NCI-H2107 treated with DMSO at 0.1 percent for 48 hours (cell line): ENCODE results near the gene ITSN2.
"Not testable (repeated sequence)": the region's sequence is repeated elsewhere in the genome, so short reads cannot be mapped to it uniquely, and the experiment has no call there.

Experiments
- DNase-seq: peaks from one replicate; lab custom pipeline; 2025; ENCODE audit not compliant: unreplicated experiment; lab: John Stamatoyannopoulos, UW

Gene ITSN2

DNA sequence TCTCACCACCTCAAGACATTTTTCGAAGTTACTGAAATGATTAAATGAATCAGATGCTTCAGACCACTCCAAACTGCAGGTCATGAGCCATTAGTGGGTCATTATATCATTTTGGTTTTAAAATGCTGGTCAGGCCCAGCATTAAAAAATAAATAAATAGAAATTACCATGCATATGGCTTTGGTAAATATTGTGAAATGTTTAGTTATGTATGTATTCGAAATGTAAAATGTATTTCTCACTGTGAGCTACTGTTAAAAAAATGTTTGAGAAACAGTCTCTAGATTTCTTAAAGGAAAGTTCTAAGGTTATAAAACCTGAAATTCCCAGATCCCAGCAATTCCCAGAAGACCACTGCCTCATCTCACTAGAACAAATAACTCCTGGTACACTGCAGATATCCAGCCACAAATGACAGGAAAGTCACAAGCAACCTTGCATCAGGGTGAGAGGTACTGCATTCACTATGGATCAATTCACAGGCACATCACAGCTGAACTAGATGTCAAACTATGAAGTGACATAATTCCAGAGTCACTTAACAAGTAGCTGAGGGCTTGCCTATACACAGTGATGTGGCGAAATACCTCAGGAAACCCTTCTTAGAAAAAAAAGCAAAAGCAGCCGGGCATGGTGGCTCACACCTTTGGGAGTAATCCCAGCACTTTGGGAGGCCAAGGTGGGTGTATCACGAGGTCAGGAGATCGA is 138.8 kb downstream of the ITSN2 start:
- no peak for DNase-seq

DNA sequence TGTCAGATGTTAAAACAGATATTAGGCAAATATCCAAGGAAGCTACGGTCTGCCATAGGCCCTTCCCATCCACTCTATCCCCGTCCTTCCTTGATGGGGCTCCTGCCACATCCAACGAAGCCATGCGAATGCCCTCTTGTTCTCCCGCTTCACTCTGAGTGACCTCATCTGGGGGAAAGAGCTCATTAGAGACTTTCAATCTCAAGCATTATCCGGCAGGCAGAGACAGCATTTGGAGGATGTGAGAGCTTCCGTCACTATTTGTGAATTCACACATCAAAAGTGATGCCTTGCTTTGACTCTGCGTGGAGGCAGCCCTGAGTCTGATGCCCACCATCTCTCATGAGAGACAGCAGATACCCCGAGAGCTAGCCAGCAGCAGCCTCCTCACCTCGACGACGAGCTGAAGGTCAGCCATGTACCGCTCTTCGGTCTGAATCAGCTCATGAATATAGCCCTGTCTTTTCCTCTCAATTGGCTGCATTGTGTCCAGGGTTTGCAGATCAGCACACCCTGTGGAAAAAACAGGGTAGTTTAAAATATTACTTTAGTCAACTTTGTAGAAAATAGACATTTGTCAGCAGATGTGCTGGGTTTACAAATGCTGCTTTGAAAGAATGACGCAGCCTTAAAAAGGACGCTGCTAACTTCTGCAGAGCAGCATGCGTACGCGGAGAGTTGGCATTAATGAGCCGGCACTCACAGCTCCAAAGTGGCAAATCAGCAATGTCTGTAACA is 139.6 kb downstream of the ITSN2 start:
- no peak for DNase-seq

DNA sequence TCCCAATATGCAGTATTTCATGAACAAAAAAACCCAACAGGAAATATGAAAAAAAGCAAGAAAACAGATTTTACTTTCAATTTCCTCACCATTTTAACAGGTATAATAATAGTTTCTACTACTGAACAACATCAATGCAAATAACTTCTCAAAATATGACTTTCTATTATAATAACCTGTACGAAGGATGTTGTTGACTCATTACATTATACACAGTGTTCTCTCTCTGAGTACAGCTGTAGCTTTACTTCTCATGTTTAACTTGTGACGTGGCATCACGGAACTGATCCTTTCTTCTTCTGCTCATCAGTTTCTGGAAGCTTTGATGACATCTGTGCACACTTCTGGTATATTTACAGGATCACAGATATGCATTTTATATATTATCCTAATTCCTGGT is 145.5 kb downstream of the ITSN2 start:
- DNase-seq = no peak

DNA sequence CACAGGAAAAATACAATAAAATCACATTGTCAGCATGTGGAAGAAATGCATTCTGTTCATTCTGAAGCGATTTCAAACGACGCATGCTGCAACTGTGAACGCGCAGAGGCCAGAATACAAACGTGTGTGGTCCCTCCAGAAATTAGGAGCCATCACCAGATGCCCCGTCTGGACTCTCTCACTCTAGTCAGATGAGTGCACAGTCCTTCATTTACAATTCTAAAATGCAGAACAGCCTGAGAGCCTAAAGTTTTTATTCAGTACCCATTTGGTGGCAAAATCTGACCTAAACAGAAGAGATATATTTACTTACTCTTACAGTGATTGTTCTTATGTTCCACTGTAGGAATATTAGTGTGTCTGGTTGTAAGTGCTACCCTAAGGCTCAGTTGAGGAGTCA is 148.9 kb downstream of the ITSN2 start:
- no peak for DNase-seq

DNA sequence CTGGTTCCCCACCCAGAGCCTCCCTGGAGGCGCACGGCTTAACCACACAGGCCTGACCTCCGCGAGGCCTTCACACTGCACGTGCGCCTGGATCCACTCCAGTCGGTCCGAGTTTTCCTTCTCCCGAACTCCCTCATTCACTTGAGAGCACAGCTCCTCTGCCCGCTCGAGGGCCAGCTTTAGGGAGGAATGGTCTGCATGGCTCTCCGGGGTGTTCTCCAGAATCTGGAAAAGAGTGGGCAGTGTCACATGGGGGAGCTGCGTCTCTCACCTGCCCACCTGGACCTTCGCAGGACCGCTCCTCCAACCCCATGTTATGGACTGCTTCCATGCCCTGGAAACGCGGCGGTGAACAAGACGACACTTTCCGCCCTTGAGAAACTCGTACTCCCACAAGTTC is 149.6 kb downstream of the ITSN2 start:
- no peak for DNase-seq

DNA sequence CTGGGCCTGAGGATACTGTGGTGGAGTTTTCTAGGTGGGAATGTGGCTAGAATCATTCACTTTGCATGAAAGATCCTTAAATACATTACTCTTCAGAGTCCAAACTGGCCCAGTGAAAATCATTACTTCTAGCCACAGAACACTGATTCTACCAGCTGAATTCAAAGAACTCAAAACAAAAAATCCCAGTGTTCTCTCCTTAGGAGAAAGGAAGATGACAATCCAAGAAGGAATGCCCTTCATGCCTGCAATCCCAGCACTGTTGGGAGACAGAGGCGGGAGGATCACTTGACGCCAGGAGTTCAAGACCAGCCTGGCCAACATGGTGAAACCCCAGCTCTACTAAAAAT is 150.3 kb downstream of the ITSN2 start:
- DNase-seq = no peak

DNA sequence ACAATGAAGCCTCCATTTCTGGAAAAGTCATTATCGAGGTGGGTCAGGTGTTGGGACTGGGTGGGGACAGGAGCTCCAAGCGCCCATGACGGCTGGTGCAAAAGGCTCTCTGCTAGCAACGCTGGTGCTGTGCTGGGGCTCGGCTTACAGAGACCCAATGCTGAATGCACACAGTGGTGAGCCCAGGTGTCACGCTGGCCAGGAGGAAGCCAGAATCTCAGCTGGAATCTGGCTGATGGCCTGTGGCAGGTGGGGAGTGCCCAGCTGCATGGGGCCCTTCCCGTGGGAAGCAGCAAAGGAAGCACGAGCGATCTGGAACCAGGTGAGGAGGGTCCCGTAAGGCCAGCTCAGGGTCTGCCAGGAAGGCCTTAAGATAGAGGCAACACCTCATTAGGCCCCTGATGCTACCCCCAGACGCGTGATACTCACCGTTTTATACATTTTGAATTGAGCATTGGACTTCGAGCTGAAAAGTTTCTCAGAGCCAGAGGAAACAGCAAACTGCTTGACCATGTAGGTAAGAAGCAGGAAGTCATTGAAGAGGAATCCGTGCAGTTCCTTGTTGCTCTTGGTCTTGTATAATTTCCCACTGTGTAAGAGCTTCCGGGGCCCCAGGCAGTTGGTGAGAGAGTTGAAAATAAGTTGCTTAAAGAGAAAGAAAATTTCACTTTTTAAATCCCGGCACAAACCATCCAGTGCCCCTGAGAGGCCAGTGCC is 150.8 kb downstream of the ITSN2 start:
- no peak for DNase-seq

DNA sequence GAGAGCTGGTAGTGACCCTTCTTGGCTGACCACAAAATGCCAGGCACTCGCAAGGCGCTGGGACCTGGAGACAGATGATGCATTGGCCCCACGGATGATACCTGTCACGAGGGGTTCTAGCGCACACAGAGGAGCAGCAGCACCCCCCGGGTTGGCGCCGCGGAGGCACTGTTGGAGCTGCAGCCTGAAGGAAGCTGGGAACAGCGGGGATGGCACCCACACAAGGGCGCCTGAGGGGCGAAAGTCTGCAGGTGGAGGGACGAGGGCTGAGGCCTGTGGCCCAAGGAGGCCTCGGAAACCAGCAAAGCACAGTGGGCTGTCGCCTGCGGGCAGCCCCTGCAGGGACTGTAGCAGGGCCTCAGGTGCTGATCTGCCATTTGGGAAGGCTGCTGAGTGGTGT is 151.8 kb downstream of the ITSN2 start:
- no peak for DNase-seq

DNA sequence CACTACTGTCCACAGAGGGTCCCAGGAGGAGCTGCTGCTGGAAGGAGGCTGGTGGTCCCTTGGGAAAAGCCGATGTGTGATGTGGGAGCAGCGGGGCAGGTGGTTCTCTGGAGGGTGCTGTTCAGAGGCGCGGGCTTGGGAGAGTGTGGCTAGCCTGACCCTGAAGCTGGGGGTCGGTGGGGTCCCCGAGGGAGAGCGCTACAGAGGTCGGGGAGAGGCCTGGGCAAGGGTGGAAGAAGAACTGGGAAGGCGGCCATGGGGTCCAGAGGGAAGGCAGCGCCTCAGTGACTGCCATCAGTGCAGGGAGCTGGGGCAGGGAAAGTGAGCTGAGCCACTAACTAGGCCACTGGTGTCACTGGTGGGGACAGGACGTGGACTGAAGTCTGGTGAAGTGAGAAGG is 153.0 kb downstream of the ITSN2 start:
- no peak for DNase-seq

DNA sequence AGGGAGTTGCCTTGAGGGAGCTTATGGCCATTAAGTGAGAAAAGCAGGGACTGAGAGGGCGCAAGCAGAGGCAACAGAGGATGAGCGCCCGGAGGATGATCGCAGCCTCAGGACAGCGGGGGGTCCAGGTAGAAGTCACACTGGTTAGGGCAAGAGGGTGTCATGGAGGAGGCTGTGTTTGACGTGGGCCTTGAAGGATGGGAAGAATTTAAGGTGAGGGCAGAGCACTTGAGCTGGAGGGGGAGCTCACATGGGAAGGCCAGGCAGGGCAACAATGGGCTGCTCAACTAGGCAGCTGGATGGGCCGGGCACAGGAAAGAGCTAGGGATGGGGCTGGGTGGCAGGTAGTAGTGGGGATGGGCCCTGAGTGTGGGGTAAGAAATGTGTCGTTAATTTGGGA is 153.6 kb downstream of the ITSN2 start:
- no peak for DNase-seq

DNA sequence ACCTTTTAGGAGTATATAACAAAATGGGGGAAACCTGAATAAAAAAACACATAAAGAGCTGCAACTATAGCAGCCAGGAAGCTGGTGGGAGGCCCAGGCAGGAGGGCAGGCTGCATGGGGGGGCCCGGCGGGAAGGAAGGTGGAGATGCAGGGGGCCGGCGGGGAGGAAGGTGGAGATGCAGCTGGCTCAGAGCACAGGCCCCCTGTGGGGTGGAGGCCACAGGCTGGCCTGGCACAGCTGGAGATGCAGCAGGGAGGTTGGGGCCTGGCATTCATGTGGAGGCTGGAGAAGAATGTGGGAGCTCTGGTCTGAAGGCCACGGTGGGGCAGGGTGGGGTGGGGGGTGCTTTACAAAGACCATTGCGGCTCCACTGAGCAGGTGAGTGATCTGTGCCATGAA is 154.1 kb downstream of the ITSN2 start:
- DNase-seq = no peak

DNA sequence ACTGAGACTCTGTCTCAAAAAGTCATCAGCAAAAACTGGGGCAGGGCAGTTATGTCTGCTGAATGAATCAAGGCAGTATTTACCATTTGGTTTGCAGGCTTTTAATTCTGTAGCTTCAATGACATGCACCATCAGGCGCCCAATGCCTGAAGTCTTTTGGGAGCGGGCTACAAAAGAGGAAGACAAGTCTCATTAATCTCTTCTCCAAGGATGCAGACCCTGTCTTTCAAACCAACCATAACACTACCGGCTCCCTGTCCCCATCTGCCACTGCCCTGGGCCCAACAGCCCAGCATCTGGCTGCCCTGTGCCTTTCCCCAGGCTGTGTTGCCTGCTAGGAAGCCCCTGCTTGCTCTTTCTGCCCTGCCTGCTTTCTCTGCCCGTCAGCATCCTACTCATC is 155.2 kb downstream of the ITSN2 start:
- no peak for DNase-seq

DNA sequence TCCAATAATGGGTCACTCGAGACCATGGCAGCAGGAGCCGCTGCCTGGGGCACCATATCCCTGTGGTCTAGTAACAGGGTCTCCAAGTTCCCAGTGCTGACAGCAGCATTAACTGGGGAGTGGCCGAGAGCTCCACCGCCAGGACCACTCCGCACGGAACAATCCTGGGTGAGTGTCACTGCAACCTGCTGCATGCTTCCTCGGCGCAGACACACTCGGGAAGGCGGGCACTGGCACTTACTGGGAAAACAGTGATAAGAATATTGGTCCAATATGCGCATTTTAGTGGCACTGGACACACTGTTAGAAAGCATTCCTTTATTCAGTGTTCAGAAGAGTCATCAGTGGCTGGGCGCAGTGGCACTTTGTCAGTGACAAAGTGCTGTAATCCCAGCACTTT is 155.8 kb downstream of the ITSN2 start:
- no peak for DNase-seq

DNA sequence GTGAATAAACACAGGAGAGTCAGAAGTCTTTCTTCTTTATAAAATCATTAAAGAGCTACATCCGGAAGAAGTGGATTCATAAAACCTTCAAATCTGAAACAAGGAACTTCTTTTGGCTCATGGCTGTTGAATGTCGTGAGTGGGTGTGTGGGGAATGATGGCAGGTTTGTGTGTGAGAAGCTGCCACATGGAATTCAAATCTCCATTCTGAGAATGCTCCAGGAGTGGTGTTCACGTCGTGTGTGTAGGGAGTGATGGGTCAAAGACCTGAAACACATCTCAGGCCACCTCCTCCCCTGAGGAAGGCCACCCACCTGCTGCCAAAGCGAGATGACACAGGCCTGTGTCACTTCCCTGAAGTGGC is 156.6 kb downstream of the ITSN2 start:
- DNase-seq = no peak

DNA sequence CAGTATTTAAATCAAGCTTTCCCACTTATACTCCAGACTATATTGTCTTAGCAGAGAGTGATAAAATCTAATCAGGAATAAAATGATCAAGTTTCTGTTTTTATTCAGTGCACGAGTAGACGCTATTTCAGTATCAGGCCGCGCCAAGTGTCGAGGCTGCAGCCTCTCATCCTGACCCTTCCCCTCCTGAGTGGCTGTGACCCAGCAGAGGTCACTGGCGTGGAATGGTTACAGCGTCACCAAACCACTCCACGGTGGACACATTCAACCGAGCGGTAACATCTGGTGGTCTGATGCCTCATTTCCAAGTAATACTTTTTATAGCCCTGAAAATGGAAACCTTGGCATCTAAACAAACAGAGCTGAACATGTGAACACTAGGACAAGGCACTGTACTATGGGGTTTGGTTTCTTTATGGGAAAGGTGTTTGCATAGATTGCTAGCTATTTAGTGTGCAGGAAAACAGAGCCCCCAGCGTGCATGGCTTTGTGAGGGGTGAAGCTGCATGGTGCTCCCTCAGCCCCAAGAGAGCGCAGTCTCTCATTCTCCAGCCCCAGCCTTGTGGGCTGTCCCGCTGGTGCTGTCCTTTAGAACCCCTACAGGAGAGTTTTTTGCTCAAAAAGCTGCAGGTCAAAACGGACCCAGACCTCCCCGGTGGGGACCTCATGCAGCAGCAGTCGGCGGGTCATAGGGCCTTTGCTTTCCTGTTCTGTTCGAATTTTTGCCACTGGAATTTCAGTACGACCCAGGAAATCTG is 157.1 kb downstream of the ITSN2 start:
- DNase-seq = no peak

DNA sequence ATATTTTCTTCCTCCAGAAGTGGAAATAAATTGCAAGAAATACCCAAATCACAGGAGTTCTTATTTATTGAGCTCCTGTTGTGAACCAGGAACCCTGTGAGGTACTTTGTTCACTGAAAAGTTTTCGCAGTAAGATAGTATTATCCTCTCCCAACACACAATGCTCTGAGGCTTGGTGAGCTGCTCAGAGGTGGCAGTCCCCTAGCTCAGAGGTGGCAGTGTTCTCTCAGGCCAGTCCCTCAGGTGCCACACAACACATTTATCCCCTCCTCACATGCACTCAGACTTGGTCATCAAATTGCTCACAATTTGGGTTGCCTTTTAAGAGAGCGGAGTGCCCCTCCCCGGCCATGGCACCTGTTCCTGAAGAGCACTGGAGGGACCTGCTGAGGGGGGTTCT is 159.5 kb downstream of the ITSN2 start:
- DNase-seq = no peak

DNA sequence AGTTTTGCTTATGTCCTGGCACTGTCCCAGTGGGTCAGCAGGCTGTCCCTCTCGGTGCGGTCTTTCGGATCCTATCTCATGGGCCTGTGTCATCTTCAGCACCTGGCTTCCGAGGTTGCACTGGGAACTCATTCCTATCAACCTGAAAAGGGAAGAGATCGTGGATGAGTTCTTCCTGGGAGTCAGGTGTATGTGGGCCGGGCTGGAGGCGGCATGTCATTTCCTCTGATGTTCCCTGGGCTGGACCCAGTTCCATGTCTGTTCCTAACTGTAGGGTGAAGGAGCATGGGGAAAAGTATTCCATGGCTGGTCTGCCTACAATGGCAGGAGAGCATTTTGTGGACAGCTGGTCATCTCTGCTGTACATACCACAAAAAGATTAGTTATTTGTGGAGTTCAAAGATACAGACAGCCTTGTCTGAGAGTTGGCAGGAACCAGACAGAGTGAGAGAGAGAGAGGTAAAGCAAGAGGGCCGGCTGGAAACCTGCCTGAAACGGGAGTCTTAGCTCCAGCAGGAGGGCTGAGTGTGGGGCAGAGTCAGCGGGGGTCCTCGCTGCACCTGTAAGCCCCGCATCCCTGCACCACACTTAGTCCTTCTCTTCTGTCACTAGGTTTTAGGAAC is 160.3 kb downstream of the ITSN2 start:
- DNase-seq = no peak

DNA sequence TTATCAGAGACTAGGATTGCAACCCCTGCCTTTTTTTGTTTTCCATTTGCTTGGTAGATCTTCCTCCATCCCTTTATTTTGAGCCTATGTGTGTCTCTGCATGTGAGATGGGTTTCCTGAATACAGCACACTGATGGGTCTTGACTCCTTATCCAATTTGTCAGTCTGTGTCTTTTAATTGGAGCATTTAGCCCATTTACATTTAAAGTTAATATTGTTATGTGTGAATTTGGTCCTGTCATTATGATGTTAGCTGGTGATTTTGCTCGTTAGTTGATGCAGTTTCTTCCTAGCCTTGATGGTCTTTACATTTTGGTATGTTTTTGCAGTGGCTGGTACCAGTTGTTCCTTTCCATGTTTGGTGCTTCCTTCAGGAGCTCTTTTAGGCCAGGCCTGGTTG is 163.1 kb downstream of the ITSN2 start:
- not testable (repeated sequence) for DNase-seq

DNA sequence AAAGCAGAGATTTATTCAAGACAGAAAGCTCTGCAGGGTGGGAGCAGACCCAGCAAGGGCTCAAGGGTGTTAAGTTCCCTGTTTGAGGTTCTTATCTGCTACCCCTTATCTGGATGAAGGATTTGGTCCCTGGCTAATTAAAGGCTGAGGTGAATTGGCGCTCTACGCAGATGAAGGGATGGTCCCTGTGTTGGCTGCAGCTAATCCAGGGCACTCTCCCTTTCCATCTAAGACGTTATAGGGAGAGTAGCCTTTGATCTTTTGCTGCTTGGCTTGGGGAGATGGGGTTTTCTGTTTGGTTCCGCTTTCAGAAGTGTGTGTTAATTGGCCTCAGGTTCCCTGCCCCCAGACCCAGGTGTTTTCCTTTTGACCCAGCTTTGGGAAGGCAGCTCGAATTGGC is 168.5 kb downstream of the ITSN2 start:
- DNase-seq = no peak

DNA sequence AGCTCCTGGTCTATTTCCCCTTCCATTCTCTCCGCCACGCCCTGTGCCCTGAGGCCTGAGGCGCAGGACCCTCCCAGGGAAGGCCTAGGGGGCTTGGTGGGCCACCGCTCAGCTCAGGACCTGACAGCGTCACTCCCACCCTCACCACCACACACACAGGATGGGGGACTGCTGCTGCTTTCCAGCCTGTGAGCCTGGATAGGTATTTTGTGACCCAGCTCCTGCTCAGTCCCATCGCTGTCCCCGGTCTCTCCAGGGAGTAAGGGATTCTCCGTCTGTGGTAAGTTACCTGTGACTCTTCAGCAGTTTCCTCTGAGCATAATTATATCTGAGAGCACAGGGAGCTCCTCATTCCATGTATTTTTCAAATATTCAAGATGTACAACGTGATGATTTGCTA is 169.2 kb downstream of the ITSN2 start:
- no peak for DNase-seq

DNA sequence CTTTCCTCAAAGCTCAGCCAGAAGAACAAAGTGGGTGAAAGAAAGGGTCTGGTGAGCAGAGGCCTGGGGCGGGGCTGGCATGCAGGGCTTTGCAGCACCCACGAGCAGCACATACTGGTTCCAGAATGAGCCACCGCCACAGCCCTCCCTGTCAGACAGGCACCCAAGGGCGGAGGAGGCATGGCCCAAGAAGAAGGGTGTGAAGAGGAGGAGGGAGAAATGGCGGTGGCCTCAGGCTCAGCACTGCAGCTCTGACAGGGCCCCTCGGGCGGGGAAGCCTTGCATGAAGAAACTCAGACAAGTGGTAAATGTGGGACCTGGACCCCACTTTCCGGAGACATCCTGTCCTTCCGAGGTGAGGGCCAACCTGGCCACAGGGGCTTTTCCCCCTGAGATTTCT is 169.8 kb downstream of the ITSN2 start:
- no peak for DNase-seq
